Right lobe of liver (tissue), 6 donors: ENCODE measurements around the gene MTMR10. TPM values are rescaled to one million over a fixed set of nuclear protein-coding genes. Genes with fewer than 3 reads are reported as not detected.

ENCODE experiments used
- ATAC-seq, 4 donors: fragments of 200-7000 bp; cut with Tn5 transposase; one replicate each; pipeline ENCODE4 v1.9.1; 2020; ENCODE audit warnings: mild to moderate bottlenecking in 4 of 4, moderate library complexity in 4 of 4
- DNase-seq, 3 donors: peaks; one replicate each; pipeline ENCODE4 v3.0.0-alpha.2; 2020
- H3K27ac ChIP-seq, 3 donors: fragments of 200-600 bp; one replicate each; pipeline ENCODE4 v1.8.0; 2022
- H3K27me3 ChIP-seq, 2 donors: fragments of 200-600 bp; one replicate each; pipeline ENCODE4 v1.8.0; 2022
- H3K36me3 ChIP-seq, 4 donors: fragments of 200-600 bp; sonication (generic) in 1 of 4; one replicate each; pipeline versions ENCODE4 v1.5.1 to v1.8.0; 2017 to 2022; ENCODE audit warnings: control low read depth in 1 of 4
- H3K4me1 ChIP-seq, 4 donors: fragments of 200-600 bp; sonication (generic) in 1 of 4; one replicate each; pipeline versions ENCODE4 v1.5.1 to v1.8.0; 2017 to 2022; ENCODE audit warnings: control low read depth in 1 of 4
- H3K4me3 ChIP-seq, 3 donors: fragments of 200-600 bp; one replicate each; pipeline ENCODE4 v1.8.0; 2022
- H3K9me3 ChIP-seq, 4 donors: fragments of 200-600 bp; sonication (generic) in 1 of 4; one replicate each; pipeline versions ENCODE4 v1.5.1 to v1.8.0; 2017 to 2022; ENCODE audit warnings: control low read depth in 1 of 4
- POLR2A ChIP-seq: fragments of 450-650 bp; IDR thresholded peaks from one replicate; pipeline ENCODE4 v1.6.1; 2017; ENCODE audit warnings: antibody characterized with exemption, mild to moderate bottlenecking
- WGBS: methylation state at CpG from one replicate; pipeline ENCODE4 v1.1.6; 2018; ENCODE audit warnings: low coverage, low lambda C conversion rate; ENCODE audit not compliant: insufficient coverage; ENCODE audit errors: missing lambda C conversion rate; 5-methylcytosine and 5-hydroxymethylcytosine counted together
- intact Hi-C, 2 donors: fragments of 100-400 bp; cut with DNase I; formaldehyde crosslinking; loops; one replicate each; pipeline versions ENCODE4 v1.11.2 to v1.14.1; 2022
- total RNA-seq, 6 experiments: library from RNA; depleted of rRNA in 2 of 6; stranded (reverse); fragments of >200 nt in 2 of 6; fragmentation: NEBNext Ultra II Directional in 3 of 6; extraction: Animal tissue kit (Norgen Biotek cat#: 25700) in 3 of 6; gene quantifications; one replicate each; pipeline versions ENCODE4 v1.1.0 to v1.2.4, GENCODE V29; 2016 to 2023
- TF ChIP-seq, protein P1 (sequence below), 4 donors: fragments of 200-600 bp in 3 of 4; fragments of 450-650 bp in 1 of 4; IDR thresholded peaks; one replicate each; pipeline versions ENCODE4 v1.5.1 to v1.8.0; 2016 to 2022; ENCODE audit warnings: antibody characterized with exemption in 4 of 4, mild to moderate bottlenecking in 2 of 4
- donor health status: DM: no; HTN: yes; CAD: no.
- donor health status: DM: no; HTN: no; CAD: no.
- donor health status: DM: no; HTN: no; CAD: no.
- donor health status: DM: no; HTN: yes; CAD: no.
- donor health status: DM: no; HTN: yes; CAD: no.

Gene MTMR10
- total RNA-seq, 6 experiments from 2014 or later, result 16.2 to 29.1 (median 22.3) TPM

DNA sequence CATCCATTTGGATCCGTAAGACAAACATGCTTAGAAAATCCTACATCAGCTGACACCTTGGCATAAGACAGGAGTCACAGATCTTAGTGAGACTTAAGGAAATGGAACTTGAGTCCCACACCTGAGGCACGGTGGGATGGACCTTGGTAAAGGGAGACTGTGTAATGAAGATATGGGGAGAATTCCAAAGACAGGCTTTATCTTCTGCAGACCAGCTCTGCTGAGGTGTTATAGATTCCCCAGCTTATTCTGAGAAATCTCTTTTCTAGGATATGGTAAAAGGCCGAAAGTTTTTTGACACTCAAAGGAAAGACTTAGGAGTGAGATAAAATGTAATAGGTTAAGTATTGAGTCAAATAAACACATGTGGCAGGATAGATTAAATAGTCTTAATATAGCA, 8.3 kb upstream of the MTMR10 start:
- intact Hi-C loops, result no loop called here

DNA sequence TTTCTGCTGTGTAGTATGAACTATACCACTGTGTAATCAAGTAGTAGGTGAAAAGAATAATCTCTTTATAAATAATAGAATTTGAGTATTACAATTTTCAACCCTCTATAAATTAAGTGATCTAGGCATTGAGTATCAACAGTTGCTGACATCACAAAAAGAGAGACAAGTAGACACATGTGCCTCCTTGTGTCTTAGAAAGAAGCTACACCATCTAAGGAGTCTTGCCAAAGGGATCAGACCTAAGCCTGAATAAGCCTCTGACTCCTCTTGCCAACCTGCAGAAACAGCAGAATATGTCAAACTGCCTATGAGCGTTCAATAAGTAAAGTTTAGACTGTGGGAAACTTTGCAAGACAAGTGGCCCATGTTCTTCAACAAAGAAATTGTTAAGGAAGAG, 5.8 kb upstream of the MTMR10 start:
- TF ChIP-seq POLR2A, result no peak
- Histone ChIP-seq H3K27ac (no peak overlapping the region), H3K36me3 (no peaks in the 10 kb centered on the region), H3K27me3 (no peaks in the 10 kb centered on the region), H3K4me1 (peaks cover 0 to 6% (median 0%) of the 10 kb centered on the region in 4 donors), H3K9me3 (no peaks in the 10 kb centered on the region), H3K4me3 (no peak overlapping the region)
- intact Hi-C loops, result no loop called here
- DNase-seq (no peak), ATAC-seq (no peak)
- 83% methylated on average over 1 of the region's 1 CpG for WGBS

More for the DNA sequence above, 8.3 kb upstream of the MTMR10 start:
- Histone ChIP-seq H3K4me3 (no peak overlapping the region), H3K27ac (no peak overlapping the region), H3K36me3 (no peaks in the 10 kb centered on the region), H3K27me3 (no peaks in the 10 kb centered on the region), H3K4me1 (no peaks in the 10 kb centered on the region), H3K9me3 (no peaks in the 10 kb centered on the region)
- WGBS, result 89% methylated on average over 3 of the region's 3 CpGs
- DNase-seq (no peak), ATAC-seq (no peak)
- TF ChIP-seq POLR2A, result no peak
- TF ChIP-seq, protein P1, sequence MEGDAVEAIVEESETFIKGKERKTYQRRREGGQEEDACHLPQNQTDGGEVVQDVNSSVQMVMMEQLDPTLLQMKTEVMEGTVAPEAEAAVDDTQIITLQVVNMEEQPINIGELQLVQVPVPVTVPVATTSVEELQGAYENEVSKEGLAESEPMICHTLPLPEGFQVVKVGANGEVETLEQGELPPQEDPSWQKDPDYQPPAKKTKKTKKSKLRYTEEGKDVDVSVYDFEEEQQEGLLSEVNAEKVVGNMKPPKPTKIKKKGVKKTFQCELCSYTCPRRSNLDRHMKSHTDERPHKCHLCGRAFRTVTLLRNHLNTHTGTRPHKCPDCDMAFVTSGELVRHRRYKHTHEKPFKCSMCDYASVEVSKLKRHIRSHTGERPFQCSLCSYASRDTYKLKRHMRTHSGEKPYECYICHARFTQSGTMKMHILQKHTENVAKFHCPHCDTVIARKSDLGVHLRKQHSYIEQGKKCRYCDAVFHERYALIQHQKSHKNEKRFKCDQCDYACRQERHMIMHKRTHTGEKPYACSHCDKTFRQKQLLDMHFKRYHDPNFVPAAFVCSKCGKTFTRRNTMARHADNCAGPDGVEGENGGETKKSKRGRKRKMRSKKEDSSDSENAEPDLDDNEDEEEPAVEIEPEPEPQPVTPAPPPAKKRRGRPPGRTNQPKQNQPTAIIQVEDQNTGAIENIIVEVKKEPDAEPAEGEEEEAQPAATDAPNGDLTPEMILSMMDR (IDR thresholded peaks at IDR 0.05), result no peak

DNA sequence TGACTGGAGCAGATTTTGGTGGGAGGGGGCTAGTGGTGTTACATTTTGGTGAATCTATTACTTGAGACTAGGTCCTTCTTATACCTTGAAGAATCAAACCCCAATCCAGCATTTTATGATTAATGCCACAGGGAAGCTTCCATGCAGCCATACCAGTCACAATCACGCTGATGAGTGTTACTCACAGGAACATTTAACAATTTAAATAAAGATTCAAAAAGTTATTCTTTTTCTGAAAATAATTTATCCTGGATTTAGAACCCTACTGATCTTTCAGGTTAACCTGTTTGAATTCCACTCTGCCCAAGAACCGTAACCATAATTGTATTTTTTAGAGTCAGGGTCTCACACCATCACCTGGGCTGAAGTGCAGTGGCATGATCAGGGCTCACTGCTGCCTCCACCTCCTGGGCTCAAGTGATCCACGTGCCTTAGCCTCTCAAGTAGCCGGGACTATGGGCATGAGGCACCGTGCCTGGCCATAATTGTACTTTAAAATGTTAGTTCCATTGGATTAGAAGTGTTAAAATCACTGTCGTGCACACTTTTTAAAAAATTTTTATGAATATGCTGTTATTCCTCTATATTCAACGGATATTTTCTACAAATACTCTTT, 929 bp upstream of the MTMR10 start:
- ATAC-seq (no peak), DNase-seq (no peak)
- intact Hi-C loops, result no loop called here
- Histone ChIP-seq H3K4me1 (peaks cover 0 to 31% (median 6%) of the 10 kb centered on the region in 4 donors), H3K36me3 (no peaks in the 10 kb centered on the region), H3K27me3 (no peaks in the 10 kb centered on the region), H3K9me3 (no peaks in the 10 kb centered on the region), H3K27ac (peak overlapping the region; percentile 92 to 98 (median 96)), H3K4me3 (peak overlapping the region; percentile 60 to 94 (median 69))
- TF ChIP-seq, protein P1 (IDR thresholded peaks at IDR 0.05), result no peak
- TF ChIP-seq POLR2A, result no peak
- WGBS, result 69% methylated on average over 7 of the region's 7 CpGs

DNA sequence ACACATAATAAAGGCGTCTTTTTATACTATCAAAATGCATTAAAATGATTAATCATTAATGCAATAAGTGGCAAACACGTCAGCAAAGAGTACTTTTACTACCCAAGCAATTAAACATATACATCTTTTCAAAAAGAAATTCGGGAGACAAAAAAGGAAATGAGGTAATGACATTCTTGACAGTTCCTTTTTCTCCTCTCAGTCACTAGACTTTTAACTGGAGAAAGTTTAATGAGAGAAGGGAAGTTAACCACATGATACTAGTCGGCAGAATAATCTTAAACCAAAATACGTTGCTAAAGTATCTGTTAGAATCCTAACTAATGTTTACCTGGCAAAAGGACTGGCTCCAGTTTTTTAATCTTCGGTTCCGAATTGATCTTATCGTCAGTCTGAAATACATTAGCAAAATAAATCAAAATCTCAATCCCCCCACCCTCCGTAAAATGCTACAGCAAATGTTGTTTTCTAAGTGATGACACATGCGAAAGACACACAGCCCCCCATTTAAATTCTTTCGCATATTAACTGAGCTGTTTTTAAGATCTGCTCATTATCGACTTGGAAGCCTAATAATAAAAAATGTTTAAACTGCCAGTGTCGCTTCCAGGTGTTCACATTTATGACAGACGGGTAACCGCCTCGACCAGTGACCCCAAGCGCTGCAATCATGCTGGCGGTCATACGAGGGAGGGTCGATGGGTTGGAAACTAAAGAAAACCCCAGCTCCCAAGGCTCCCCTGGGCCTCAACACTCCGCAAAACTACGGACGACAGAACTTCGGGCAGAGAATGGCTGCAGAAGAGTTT, 778 bp downstream of the MTMR10 start:
- H3K36me3 ChIP-seq, result peaks cover 0 to 4% (median 0%) of the 10 kb centered on the region in 4 donors
- H3K27ac ChIP-seq, result peak overlapping the region; percentile 92 to 98 (median 96)
- no peaks in the 10 kb centered on the region for H3K9me3 ChIP-seq
- ATAC-seq (peak; percentile 13 to 28 (median 23)), DNase-seq (peak in 1 of 3 donors; percentile 56)
- H3K4me1 ChIP-seq, result peaks cover 0 to 47% (median 12%) of the 10 kb centered on the region in 4 donors
- H3K27me3 ChIP-seq, result no peaks in the 10 kb centered on the region
- 1% methylated on average over 20 of the region's 24 CpGs for WGBS
- intact Hi-C loops, result no loop called here
- peak overlapping the region; percentile 60 to 94 (median 69) for H3K4me3 ChIP-seq
- TF ChIP-seq, protein P1 (IDR thresholded peaks at IDR 0.05), result no peak
- TF ChIP-seq POLR2A, result no peak

DNA sequence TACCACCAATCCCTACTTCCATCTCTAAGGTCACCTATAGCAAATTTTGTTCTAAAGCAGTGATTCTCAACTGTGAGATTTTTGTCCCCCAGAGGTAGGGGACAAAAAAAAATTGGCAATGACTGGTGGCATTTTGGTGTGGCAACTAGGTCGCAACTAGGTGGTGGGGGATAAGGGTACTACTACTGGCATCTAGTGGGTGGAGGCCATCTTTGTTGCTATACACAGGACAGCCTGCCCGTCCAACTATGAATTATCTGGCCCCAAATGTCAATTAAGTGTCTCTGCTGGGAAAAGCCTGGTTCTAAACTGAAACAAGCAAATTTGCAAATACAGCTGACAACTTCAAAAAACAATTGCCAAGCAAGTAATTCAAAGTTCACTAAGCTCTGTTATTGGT, 1.4 kb downstream of the MTMR10 start:
- peak overlapping the region; percentile 60 to 94 (median 69) for H3K4me3 ChIP-seq
- no peak for TF ChIP-seq POLR2A
- TF ChIP-seq, protein P1 (IDR thresholded peaks at IDR 0.05), result no peak
- DNase-seq (no peak), ATAC-seq (no peak)
- intact Hi-C loops, result no loop called here
- 10% methylated on average over 2 of the region's 2 CpGs for WGBS
- peak overlapping the region; percentile 92 to 98 (median 96) for H3K27ac ChIP-seq
- peaks cover 0 to 4% (median 0%) of the 10 kb centered on the region in 4 donors for H3K36me3 ChIP-seq
- no peaks in the 10 kb centered on the region for H3K27me3 ChIP-seq
- no peaks in the 10 kb centered on the region for H3K9me3 ChIP-seq
- H3K4me1 ChIP-seq, result peaks cover 0 to 53% (median 15%) of the 10 kb centered on the region in 4 donors
